AG04449 (cell line): ENCODE results near the gene CLC.
"Not testable (repeated sequence)": the region's sequence is repeated elsewhere in the genome, so short reads cannot be mapped to it uniquely, and the experiment has no call there.

Experiments used
- CTCF ChIA-PET: fragments of 350-600 bp; formaldehyde crosslinking; extraction: SDS; loops from one replicate; lab custom pipeline; 2021; ENCODE audit warnings: antibody characterized with exemption; lab: Yijun Ruan, JAX
- POLR2A ChIA-PET: fragments of 400-600, 350-600 bp; formaldehyde crosslinking; extraction: SDS; loops from one replicate; lab custom pipeline; 2020; ENCODE audit warnings: antibody characterized with exemption, inconsistent platforms; lab: Yijun Ruan, JAX
- DNase-seq: peaks from one replicate; pipeline ENCODE4 v3.0.0-alpha.2; 2010; ENCODE audit warnings: low read depth, low spot score
- H3K4me3 ChIP-seq: 2 replicates; pipeline ENCODE4 v1.5.1; 2011; ENCODE audit warnings: low read depth, mild to moderate bottlenecking, control low read depth, low read length
- TF ChIP-seq, protein P1 (sequence below): IDR thresholded peaks from one replicate; pipeline ENCODE4 v1.5.1; 2011; ENCODE audit warnings: mild to moderate bottlenecking, moderate library complexity, low read length, control low read depth, inconsistent platforms; ENCODE audit not compliant: insufficient read depth; ENCODE audit errors: missing control alignments

CLC gene

GRCh38 chr19:39725995-39726394, 11.8 kb downstream of the CLC start:
- CTCF ChIA-PET: no interaction called here
- POLR2A ChIA-PET: no interaction called here

DNA sequence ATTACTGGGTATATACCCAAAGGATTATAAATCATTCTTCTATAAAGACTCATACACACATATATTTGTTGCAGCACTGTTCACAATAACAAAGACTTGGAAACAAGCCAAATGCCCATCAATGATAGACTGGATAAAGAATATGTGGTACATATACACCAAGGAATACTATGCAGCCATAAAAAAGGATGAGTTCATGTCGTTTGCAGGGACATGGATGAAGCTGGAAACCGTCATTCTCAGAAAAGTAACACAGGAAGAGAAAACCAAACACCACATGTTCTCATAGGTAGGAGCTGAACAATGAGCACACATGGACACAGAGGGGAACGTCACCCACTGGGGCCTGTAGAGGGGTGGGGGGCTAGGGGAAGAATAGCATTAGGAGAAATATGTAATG, 17.7 kb downstream of the CLC start:
- H3K4me3 ChIP-seq, CTCF ChIA-PET, POLR2A ChIA-PET: not testable (repeated sequence)

More at GRCh38 chr19:39725995-39726394, 11.8 kb downstream of the CLC start:
- TF ChIP-seq, protein P1, sequence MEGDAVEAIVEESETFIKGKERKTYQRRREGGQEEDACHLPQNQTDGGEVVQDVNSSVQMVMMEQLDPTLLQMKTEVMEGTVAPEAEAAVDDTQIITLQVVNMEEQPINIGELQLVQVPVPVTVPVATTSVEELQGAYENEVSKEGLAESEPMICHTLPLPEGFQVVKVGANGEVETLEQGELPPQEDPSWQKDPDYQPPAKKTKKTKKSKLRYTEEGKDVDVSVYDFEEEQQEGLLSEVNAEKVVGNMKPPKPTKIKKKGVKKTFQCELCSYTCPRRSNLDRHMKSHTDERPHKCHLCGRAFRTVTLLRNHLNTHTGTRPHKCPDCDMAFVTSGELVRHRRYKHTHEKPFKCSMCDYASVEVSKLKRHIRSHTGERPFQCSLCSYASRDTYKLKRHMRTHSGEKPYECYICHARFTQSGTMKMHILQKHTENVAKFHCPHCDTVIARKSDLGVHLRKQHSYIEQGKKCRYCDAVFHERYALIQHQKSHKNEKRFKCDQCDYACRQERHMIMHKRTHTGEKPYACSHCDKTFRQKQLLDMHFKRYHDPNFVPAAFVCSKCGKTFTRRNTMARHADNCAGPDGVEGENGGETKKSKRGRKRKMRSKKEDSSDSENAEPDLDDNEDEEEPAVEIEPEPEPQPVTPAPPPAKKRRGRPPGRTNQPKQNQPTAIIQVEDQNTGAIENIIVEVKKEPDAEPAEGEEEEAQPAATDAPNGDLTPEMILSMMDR: no peak
- DNase-seq: no peak
- H3K4me3 ChIP-seq: no peak overlapping the region

GRCh38 chr19:39710333-39710890, 27.4 kb downstream of the CLC start:
- H3K4me3 ChIP-seq: no peak overlapping the region
- TF ChIP-seq, protein P1: no peak
- ChIA-PET CTCF (no interaction called here), POLR2A (no interaction called here)
- no peak for DNase-seq

More for the DNA sequence above, 17.7 kb downstream of the CLC start:
- not testable (repeated sequence) for DNase-seq

DNA sequence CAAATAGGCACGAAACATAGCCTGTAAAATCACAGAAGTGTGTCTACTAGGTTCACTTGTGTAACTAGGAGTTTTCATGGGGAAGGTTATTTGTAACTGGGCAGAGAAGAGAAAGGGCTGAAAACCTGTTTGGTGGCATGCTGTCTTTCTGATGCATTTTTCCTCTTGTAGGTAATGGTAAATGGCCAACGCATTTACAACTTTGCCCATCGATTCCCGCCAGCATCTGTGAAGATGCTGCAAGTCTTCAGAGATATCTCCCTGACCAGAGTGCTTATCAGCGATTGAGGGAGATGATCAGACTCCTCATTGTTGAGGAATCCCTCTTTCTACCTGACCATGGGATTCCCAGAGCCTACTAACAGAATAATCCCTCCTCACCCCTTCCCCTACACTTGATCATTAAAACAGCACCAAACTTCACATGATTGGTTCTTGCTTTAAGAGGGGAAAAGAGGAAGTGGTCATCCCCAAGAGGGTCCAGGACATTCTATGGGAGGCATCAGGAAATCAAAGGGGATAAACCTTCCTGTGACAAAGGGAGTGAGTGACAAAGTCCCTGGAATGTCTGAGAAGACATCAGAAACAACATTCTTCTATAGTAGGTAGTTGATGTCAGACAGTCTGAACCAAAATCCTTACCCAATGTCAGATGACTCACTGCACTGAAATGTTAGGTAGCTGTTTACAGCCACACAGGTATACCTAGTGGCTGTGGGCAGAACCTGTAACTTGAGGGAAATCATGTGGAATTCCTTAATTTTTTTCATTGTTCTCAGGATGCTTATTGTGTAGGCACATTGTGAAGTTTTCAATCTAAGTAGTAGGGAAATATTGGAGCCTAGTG, 28.6 kb downstream of the CLC start:
- ChIA-PET POLR2A (no interaction called here), CTCF (no interaction called here)
- no peak overlapping the region for H3K4me3 ChIP-seq
- TF ChIP-seq, protein P1: no peak
- DNase-seq: no peak

DNA sequence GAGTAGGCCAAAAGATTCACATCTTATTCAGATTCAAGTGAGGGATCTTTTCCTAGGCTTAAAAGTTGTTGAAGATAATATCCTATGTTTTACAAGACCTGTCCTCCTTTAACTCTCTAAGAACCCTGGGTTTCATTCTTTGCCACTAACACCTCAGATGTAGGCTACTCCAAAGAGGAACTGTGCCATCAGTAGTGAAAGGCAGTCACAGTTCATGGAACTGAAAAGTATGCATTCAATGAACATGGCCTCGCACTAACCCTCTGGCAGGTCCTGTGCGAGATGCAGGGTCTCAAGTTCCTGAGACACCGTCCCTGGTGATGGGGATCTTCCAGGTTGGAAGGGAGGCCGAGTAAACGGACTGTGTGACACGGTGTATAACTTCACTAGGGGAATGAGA, 29.2 kb downstream of the CLC start:
- TF ChIP-seq, protein P1: no peak
- POLR2A ChIA-PET: no interaction called here
- H3K4me3 ChIP-seq: no peak overlapping the region
- CTCF ChIA-PET: no interaction called here
- DNase-seq: no peak

DNA sequence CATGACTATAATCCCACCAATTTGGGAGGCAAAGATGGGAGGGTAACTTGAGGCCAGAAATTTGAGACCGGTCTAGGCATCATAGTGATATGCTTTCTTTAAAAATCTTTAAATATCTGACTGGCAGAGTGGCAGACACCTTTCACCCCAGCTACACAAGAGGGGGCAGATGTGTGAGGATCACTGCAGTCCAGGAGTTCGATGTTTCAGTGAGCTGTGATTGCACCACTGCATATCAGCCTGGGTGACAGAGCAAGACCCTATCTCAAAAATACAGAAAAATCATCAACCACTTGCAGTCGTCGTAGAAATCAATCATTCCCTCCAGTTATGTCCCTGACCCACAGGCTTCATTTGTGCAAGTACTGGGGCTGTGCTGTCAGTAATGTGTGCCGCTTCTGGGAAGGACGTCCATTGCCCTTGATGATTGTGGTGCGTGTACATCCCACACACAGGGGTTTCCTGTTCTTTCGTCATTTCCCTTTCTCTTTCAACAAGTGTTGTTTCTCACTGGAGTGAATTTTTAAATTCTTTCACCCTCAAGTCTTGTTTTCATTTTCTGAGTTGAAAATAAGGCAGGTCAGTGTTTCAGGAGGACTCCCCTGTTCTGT, 32.1 kb downstream of the CLC start:
- DNase-seq: no peak
- H3K4me3 ChIP-seq: no peak overlapping the region
- ChIA-PET CTCF (no interaction called here), POLR2A (no interaction called here)
- TF ChIP-seq, protein P1: no peak
